ENCODE data around the gene OTULIN.

Gene OTULIN

GRCh38 chr5:14723701-14724132, 59.2 kb downstream of the OTULIN start:
- DNase-seq = peak; percentile 1

GRCh38 chr5:14724633-14725032, 60.1 kb downstream of the OTULIN start:
- peak; percentile 5 for DNase-seq

- no peak for DNase-seq
Measured at GRCh38 chr5:14726066-14726838, 61.7 kb downstream of the OTULIN start.

GRCh38 chr5:14727428-14727865, 62.9 kb downstream of the OTULIN start:
- peak; percentile 80 for DNase-seq

GRCh38 chr5:14727928-14728458, 63.5 kb downstream of the OTULIN start:
- DNase-seq = no peak

GRCh38 chr5:14728459-14728938, 64.0 kb downstream of the OTULIN start:
- DNase-seq = no peak

GRCh38 chr5:14729448-14730385, 65.2 kb downstream of the OTULIN start:
- no peak for DNase-seq

GRCh38 chr5:14730466-14730865, 65.9 kb downstream of the OTULIN start:
- DNase-seq = no peak

- no peak for DNase-seq
Measured at GRCh38 chr5:14730881-14731280, 66.4 kb downstream of the OTULIN start.

GRCh38 chr5:14732991-14733390, 68.5 kb downstream of the OTULIN start:
- no peak for DNase-seq

- DNase-seq = no peak
Measured at GRCh38 chr5:14733661-14734060, 69.1 kb downstream of the OTULIN start.

GRCh38 chr5:14734396-14734795, 69.9 kb downstream of the OTULIN start:
- DNase-seq = no peak

GRCh38 chr5:14735944-14736343, 71.4 kb downstream of the OTULIN start:
- DNase-seq = no peak

- no peak for DNase-seq
Measured at GRCh38 chr5:14737291-14737690, 72.8 kb downstream of the OTULIN start.

GRCh38 chr5:14738050-14738449, 73.5 kb downstream of the OTULIN start:
- no peak for DNase-seq

- DNase-seq = no peak
Measured at GRCh38 chr5:14739538-14739937, 75.0 kb downstream of the OTULIN start.

GRCh38 chr5:14739981-14740380, 75.5 kb downstream of the OTULIN start:
- no peak for DNase-seq

- DNase-seq = no peak
Measured at GRCh38 chr5:14741131-14741530, 76.6 kb downstream of the OTULIN start.

GRCh38 chr5:14741801-14742440, 77.4 kb downstream of the OTULIN start:
- no peak for DNase-seq

GRCh38 chr5:14742498-14742897, 78.0 kb downstream of the OTULIN start:
- DNase-seq = no peak

- DNase-seq = no peak
Measured at GRCh38 chr5:14743601-14744295, 79.2 kb downstream of the OTULIN start.

All from OCI-M1 (cell line).